NCI-H2107 treated with DMSO at 0.1 percent for 48 hours (cell line): ENCODE results near the gene OR2T8.
"Not testable (repeated sequence)": the region's sequence is repeated elsewhere in the genome, so short reads cannot be mapped to it uniquely, and the experiment has no call there.

Experiments
- DNase-seq: peaks from one replicate; lab custom pipeline; 2025; ENCODE audit not compliant: unreplicated experiment; lab: John Stamatoyannopoulos, UW

The OR2T8 gene

GRCh38 chr1:247919952-247920351 is at the start of gene OR2T8:
OR2T8 (plus strand) TSS chr1:247920252; CDS start chr1:247921018, 766 bp downstream.
- no peak for DNase-seq

- DNase-seq, result no peak
These were observed 36.7 kb upstream of the OR2T8 start for GRCh38 chr1:247883346-247883745.

- DNase-seq, result no peak
These were observed 35.1 kb upstream of the OR2T8 start for GRCh38 chr1:247884797-247885413.

GRCh38 chr1:247895163-247895637 is 24.9 kb upstream of the OR2T8 start, which contains the start of gene OR2W3:
OR2W3 (plus strand) TSS chr1:247895587; CDS start chr1:247895587, 0 bp downstream.
- DNase-seq, result no peak

GRCh38 chr1:247895976-247896375 is 24.1 kb upstream of the OR2T8 start:
- DNase-seq, result no peak

- no peak for DNase-seq
These were observed 15.9 kb upstream of the OR2T8 start for GRCh38 chr1:247904122-247904521.

GRCh38 chr1:247905181-247905580 is 14.9 kb upstream of the OR2T8 start:
- no peak for DNase-seq

GRCh38 chr1:247905910-247906503 is 14.0 kb upstream of the OR2T8 start:
- no peak for DNase-seq

- DNase-seq, result no peak
These were observed 13.5 kb upstream of the OR2T8 start for GRCh38 chr1:247906504-247907047.

- DNase-seq, result no peak
These were observed 11.3 kb upstream of the OR2T8 start for GRCh38 chr1:247908766-247909165.

- no peak for DNase-seq
These were observed 6.3 kb upstream of the OR2T8 start for GRCh38 chr1:247913786-247914185.

- no peak for DNase-seq
These were observed 5.0 kb upstream of the OR2T8 start for GRCh38 chr1:247914941-247915662.

GRCh38 chr1:247923941-247924340 is 3.9 kb downstream of the OR2T8 start:
- DNase-seq, result no peak

- no peak for DNase-seq
These were observed 4.8 kb downstream of the OR2T8 start, which contains the start of gene OR2AJ1 for GRCh38 chr1:247924868-247925267. OR2AJ1 (plus strand) TSS chr1:247924889; CDS start chr1:247933769, 8,880 bp downstream.

GRCh38 chr1:247933989-247934388 is 13.9 kb downstream of the OR2T8 start:
- DNase-seq, result no peak

GRCh38 chr1:247935781-247936180 is 15.7 kb downstream of the OR2T8 start:
- no peak for DNase-seq

GRCh38 chr1:247936415-247936814 is 16.4 kb downstream of the OR2T8 start:
- DNase-seq, result no peak

GRCh38 chr1:247936965-247937734 is 17.1 kb downstream of the OR2T8 start:
- DNase-seq, result not testable (repeated sequence)

- DNase-seq, result no peak
These were observed 22.6 kb downstream of the OR2T8 start for GRCh38 chr1:247942624-247943023.

- DNase-seq, result no peak
These were observed 28.5 kb downstream of the OR2T8 start, which contains the start of gene OR2L8 for GRCh38 chr1:247948558-247948957. OR2L8 (plus strand) TSS chr1:247948858; CDS start chr1:247948858, 0 bp downstream.

- no peak for DNase-seq
These were observed 33.4 kb downstream of the OR2T8 start for GRCh38 chr1:247953408-247953807.
